NCI-H1048 (cell line): ENCODE data around the gene SPSB3.

Experiments
- DNase-seq: peaks from one replicate; lab custom pipeline; 2025; lab: John Stamatoyannopoulos, UW

SPSB3 gene

DNA sequence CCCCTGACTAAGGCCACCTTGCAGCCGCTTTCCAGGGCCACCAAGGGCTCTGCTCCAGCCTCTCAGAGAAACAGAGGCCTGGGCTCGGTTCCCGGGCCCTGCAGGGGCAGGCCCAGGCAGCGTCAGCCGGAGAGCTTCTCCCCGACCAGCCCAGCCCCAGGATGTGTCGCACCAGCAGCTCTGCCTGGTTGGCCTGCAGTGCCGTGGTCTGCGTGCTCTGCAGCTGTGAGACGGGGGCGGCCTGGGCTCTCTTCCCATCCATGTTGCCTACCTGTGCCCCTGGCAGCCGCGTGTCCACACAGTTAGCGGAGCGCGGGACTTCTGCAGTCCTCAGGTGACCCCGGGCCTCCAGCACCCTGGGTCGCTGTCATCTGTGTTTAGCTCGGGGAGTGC, 6.3 kb upstream of the SPSB3 start:
- DNase-seq, result no peak

- no peak for DNase-seq
Observed at GRCh38 chr16:1788095-1788707, 5.8 kb upstream of the SPSB3 start.

DNA sequence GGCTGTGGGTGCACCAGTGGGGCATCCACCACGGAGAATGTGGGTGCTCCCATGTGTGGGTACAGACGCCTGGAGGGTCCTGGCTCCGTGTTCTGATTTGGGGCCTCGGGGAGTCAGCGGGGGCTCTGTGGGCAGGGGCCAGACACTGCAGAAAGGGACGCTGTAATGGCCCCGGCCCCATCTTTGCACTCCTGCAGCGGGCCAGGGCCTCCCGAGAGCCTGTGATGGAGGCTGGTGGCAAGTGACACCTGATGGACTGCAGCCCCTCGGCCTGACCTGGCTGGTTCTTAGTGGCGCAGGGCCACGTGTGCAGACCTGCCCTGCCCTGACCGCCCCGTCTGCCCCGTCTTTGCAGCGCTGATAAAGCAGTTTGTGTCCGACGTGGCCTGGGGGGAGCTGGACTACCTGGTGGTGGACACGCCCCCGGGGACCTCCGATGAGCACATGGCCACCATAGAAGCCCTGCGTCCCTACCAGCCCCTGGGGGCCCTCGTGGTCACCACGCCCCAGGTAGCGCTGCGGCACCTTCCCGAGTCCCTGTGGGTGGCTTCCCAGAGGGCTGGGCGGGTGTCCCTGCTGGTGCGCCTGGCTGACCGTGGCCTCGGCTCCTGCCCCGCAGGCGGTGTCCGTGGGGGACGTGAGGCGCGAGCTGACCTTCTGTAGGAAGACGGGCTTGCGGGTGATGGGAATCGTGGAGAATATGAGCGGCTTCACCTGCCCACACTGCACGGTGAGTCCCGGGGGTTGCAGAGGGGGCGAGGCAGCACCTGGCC, 5.1 kb upstream of the SPSB3 start:
- no peak for DNase-seq

DNA sequence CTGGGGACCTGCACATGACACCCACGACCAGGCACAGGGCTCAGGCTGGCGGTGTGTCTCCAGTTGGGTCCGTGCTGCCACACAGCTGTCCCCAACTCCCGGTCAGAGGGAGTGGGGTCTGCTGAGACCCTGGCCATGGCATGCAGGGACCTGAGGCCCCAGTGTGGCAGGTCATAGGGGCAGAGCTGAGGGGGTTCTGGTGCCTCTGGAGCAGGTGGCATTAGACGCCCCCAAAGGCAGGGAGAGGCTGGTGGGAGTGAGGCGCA, 4.6 kb upstream of the SPSB3 start:
- DNase-seq, result no peak

- DNase-seq, result no peak
Observed at GRCh38 chr16:1786242-1787055, 4.1 kb upstream of the SPSB3 start.

DNA sequence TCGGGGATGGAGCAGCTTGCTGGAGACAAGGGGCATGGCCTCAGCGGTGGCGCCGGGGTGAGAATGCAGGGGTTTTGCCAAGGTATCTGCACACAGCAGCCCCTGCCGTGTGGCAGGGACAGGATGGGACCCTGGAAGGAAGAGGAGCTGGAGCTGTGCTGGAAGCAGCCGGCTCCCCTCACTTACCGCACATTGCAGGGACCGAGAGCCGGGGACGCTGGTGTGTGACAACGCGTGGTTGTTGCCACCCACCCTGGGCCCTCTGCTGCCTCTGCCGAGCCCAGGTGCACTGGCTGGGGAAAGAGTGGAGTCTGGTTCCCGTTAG, 3.4 kb upstream of the SPSB3 start:
- DNase-seq, result no peak

- no peak for DNase-seq
Observed at GRCh38 chr16:1784977-1785845, 2.8 kb upstream of the SPSB3 start.

DNA sequence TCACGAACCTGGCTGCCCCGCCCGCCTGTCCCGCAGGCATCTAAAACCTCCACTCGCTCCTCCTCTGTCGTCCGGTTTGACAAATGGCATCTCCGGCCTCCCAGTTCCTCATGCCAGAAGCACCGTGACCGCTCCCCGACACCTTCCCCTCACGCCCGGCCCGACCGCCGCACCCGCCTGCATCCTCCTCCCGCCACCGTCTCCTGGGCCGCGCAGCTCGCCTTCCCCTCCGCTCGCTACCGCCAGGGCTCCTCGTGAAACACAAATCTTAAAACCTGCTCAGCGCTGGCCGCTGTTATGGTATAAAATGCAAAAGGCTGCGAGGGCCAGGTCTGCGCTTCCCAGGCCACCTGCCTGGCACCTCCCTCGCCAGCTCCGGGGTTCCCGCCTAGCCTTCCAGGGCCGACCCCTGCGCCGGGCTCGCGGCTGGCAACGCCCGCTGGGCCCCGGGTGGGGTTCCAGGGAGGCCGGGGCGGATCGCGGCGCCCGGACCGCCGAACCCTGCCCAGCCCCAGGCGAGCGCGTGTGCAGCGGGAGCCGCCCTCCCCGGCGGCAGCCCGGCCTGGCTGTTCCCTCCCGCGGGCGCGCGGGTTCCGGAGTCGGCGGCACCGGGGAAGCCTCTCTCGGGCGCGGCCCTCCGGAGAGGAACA, 488 bp downstream of the SPSB3 start:
- DNase-seq, result no peak

DNA sequence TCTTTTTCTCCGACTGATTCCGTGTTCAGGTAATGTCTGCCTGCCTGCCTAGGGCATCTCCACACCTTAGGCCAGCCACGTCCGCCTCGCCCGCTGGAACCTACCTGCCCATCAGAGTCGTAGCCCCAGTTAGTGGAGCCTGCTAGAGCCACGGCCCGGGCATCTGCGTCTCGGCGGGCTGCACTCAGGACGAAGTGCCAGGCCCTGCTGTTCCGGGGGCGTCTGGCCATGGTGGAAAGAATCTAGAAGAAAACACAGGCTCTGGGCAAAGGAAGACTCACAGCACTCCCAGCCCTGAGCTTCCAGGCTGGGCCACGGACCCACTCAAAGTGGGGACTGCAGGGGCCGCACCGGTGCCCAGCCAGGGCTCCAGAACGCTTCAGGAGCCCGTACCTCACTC, 1.1 kb downstream of the SPSB3 start:
- DNase-seq, result no peak

- no peak for DNase-seq
Observed at GRCh38 chr16:1780677-1781072, 1.7 kb downstream of the SPSB3 start.

- DNase-seq, result no peak
Observed at GRCh38 chr16:1779741-1780676, 2.4 kb downstream of the SPSB3 start.

- no peak for DNase-seq
Observed at GRCh38 chr16:1779234-1779701, 3.1 kb downstream of the SPSB3 start.

DNA sequence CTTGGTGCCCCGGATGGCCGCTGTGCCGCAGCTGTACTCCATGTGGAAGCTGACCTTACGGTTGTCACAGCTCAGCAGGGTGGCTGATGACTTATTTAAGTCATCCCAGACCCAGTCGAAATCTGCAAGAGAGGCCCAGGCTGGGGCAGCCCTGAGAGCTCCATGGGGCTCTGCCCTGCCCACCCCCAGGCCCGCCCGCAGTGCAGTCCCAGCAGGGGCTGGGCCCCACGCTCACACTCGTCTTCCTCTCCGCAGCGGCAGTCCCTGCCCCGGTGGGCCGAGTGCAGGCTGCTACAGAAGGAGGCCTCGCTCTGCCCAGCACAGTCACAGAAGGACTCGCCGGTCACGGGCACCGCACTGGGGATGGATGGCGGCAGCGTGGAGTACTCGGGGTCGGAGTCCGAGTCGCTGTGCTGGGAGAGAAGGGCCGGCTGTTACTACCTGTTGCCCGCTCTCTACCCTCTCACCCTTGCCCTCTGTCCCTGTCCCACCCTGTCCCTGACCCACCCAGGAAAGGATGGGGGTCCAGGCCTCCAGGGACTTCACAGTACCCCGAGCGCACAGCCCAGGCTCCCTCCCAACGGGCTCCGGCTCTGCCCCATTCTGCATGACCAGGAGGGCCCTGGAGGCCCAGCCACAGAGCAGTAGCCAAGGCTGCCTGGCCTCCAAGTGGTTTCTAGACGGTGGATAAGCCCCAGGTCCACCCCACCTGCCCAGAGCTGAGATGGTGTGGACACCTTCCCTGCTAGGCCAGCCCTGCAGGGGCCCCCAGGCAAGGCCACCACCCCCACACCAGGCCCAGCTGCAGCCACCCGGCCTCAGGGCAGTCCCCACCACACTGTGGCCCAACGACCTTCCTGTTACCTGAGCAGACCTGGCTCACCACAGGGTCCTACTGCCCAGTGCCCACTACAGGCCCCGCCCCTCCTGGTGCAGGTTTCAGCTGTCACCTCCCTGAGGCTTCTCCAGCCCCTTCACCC, 3.9 kb downstream of the SPSB3 start:
- no peak for DNase-seq

DNA sequence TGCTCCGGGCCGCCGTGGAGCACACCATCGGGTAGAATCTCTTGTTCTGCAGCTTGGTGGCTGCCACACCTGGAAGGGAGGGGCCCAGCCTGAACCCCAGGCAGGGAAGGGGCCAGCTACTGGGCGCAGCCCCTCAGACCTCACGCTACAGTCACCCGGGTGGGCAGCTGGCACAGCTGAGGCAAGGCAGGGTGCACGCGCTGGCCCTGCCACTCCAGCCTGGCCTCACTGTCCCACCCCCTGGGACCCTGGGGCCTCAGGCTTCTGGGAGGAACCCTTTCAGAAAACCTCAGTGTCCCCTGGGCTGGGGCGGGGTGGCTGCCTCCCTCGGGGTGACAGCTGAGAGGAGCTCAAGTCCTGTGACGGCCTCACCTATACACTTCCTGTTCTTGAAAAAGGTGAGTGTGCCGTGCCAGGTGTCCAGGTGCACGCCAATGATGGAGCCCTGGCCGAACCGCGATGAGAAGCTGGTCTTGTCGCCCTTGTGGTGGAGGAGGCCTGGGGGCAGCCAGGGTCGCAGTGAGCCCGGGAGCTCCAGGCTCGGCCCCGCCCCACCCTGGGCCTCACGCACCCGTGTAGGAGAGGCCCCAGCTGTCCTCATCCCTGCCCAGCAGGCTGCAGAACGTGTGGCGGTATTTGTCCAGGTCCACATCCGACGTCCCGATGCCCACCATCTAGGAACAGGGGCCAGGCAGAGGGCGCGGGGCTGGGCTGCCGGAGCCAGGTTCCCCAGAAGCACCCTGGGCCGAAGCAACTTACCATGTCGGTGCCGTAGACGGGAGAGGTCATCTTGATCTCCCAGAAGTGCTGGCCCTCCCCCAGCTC, 4.8 kb downstream of the SPSB3 start:
- no peak for DNase-seq

DNA sequence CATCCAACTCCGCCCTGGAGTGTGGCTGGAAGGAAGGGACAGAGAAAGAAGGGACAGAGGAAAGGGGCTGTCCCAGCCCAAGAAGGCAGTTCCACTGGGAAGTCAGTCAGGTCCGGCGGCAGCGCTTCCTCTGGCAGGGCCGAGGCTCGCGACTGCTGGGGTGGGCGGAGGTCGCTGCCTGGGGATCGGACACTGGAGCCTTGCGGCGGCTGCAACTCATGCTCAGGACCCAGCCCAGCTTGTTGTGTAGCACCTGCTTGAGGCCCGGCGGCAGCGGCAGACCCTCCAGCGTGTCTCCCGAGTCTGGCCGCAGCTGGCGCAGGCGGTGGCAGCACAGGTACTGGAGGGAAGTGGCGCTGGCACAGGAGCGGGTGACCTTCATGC, 5.4 kb downstream of the SPSB3 start:
- DNase-seq, result no peak

DNA sequence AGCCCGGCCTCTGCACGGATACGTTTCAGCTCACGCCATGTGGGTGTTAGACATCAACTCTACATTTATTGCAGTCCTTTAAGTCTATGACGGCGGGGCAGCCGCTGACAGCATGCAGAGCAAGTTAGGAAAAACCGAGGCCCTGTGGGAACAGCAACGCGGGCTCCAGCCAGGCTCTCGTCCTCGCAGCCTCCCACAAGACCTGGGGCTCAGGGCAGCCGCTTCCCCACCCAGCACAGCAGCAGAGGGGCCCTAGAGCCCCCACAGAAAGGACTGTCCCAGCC, 5.8 kb downstream of the SPSB3 start:
- DNase-seq, result no peak

DNA sequence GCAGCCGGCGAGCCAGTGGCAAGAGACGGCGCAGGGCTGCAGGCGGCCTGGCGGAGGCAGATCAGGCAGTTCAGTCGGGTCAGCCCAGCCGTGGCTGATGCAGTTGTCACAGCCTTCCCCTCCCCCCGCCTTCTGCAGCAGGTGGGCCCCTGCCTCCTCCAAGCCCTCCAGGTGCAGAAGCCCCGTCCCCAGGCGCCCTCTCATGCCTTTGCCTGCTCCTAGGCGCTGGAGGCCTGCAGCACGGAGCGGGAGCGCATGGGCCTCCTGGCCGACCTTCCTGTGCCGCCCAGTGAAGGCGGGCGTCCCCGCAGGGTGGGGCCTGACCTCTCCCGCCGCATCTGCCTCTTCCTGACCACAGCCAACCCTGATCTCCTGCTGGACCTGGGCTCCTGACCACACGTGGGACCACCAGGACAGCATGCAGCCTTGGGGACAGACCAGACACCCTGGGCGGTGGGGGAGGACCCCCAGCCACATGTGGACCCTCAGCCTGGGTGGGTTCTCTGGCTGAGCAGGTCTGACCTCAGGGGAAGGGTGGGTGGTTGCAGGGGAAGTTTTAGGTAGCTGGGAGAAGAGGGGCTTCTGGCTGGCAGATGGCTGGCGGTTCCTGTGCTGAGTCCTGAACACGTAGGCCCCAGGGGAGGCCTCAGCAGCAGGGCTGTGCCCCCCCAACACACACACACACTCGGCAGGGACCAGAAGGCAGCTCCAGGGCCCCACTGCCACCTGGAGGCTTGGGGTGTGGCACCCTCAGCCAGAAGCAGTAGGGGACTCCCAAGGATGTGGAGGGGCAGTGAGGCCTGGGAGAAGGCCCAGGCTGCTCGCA, 6.3 kb downstream of the SPSB3 start:
- DNase-seq, result no peak
